T-helper 2 cell treated with Interferon-gamma antibody and Interleukin-4, amounts not matched to agents 5 μg/mL and 100 μg/mL, for 36 hours (primary cell): Measurements from ENCODE around the gene CD36.

Experiments
- DNase-seq: peaks from one replicate; pipeline ENCODE4 v3.0.0; 2021; ENCODE audit warnings: low spot score
- H3K27ac Mint-ChIP-seq: one replicate; pipeline ENCODE4 v1.8.0; 2021; ENCODE audit warnings: mild to moderate bottlenecking, mixed read lengths
- H3K27me3 Mint-ChIP-seq: one replicate; pipeline ENCODE4 v1.8.0; 2021; ENCODE audit warnings: low read depth, mixed read lengths
- H3K36me3 Mint-ChIP-seq: one replicate; pipeline ENCODE4 v1.8.0; 2021; ENCODE audit warnings: low read depth, mixed read lengths
- H3K4me1 Mint-ChIP-seq: one replicate; pipeline ENCODE4 v1.8.0; 2021; ENCODE audit warnings: low read depth, mixed read lengths
- H3K4me3 Mint-ChIP-seq: one replicate; pipeline ENCODE4 v1.8.0; 2022; ENCODE audit warnings: mild to moderate bottlenecking, moderate library complexity, mixed read lengths
- H3K9me3 Mint-ChIP-seq: one replicate; pipeline ENCODE4 v1.8.0; 2021; ENCODE audit warnings: mixed read lengths

Gene CD36

DNA sequence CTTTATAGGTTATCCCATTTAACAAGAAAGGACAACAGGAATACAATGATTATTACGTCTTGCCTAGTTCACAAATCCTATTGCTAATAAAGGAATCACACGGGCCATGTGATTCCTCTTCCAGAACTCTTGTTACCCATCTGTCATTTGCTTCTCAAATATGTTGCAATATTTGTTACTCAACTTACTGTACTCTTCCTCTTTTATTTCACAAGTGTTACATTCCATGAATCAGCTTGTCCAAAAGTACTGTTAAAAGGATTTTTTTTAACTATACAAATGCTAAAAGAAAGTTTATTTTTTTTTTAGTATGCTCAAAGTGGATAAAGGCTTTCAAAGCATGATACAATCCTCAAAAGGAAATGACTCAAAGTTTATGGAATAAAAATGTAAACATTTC, 3.9 kb upstream of the CD36 start:
- no peaks in the 10 kb centered on the region for H3K4me1 Mint-ChIP-seq
- no peaks in the 10 kb centered on the region for H3K9me3 Mint-ChIP-seq
- no peak overlapping the region for H3K27ac Mint-ChIP-seq
- no peaks in the 10 kb centered on the region for H3K27me3 Mint-ChIP-seq
- no peak for DNase-seq
- H3K4me3 Mint-ChIP-seq, result no peak overlapping the region
- H3K36me3 Mint-ChIP-seq, result no peaks in the 10 kb centered on the region

DNA sequence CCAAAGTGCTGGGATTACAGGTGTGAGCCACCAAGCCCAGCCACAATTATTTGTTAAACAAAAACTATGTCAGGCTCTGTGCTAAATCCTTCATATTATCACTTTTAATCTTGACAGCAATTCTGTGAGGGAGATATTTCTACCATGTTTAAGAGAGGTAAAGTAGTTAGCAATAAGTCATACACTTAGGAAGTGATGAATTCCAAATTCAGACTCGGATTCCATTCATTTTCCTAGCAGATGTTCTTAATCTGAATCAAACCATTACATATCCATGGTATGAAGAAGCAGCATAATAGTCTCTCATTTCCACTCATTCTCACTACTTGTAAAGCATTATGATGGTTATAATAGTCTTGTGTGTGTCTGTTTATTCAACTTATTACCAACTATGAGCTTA, 2.9 kb upstream of the CD36 start:
- Mint-ChIP-seq H3K9me3 (no peaks in the 10 kb centered on the region), H3K4me3 (no peak overlapping the region), H3K27me3 (no peaks in the 10 kb centered on the region), H3K27ac (no peak overlapping the region), H3K36me3 (no peaks in the 10 kb centered on the region), H3K4me1 (no peaks in the 10 kb centered on the region)
- no peak for DNase-seq

DNA sequence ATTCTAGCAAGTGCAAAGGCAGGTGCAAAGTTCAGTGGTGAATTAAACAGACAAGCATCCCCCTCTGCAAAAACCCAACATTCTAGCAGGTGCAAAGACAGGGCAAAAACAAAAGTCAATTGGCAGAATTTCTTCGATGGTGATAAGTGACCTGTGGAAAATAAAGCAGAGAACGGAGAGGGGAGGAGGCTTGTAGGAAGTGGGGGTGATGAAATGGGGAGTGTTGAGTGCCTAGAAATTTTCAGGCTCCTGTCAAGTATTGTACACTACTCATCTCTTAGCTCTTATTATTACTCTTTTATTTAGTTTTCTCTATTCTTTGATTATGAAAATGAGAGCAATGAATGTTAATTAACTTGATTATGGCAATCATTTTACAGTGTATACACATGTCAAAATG, 2.4 kb upstream of the CD36 start:
- Mint-ChIP-seq H3K4me1 (no peaks in the 10 kb centered on the region), H3K27me3 (no peaks in the 10 kb centered on the region), H3K9me3 (no peaks in the 10 kb centered on the region), H3K36me3 (no peaks in the 10 kb centered on the region), H3K27ac (no peak overlapping the region), H3K4me3 (no peak overlapping the region)
- no peak for DNase-seq

DNA sequence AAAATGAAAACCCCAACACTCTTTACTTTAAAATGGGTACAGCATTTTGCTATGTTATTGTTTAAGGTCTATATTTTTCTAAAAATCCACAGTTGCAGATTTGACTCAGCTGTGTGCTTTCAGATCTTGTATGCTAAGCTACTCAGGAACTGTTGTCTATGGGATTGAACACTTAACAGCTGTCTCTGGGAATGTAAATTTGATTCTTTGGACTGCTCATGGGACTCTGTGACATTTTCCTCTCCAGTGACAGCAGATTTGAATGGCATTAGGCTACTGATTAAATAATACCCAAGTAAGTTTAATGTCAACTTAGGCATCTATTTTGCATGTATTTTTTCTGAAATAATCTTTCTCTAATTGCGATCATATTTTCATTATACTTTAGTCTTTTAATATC, 1.7 kb upstream of the CD36 start:
- H3K36me3 Mint-ChIP-seq, result no peaks in the 10 kb centered on the region
- H3K4me1 Mint-ChIP-seq, result no peaks in the 10 kb centered on the region
- no peak overlapping the region for H3K27ac Mint-ChIP-seq
- H3K9me3 Mint-ChIP-seq, result no peaks in the 10 kb centered on the region
- no peaks in the 10 kb centered on the region for H3K27me3 Mint-ChIP-seq
- no peak for DNase-seq
- no peak overlapping the region for H3K4me3 Mint-ChIP-seq

DNA sequence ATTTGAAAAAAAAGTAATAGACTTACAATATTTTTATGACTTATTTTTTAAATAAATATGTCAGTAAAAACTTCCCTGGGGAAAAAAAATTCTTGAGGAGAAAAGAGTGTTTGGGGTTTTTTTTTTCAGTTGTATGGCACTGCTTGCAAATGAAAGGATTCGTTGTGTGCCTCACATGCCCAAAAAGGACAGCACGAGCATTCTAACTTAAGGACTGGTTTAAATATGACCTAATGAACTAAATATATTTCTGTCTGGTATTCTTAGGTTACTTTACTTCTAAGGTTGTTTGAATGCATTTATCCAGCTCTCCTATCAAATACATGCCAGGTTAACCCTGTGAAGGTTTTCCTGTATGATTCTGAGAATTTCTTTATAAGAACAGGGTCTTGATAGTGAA, 988 bp upstream of the CD36 start:
- DNase-seq, result no peak
- H3K27me3 Mint-ChIP-seq, result no peaks in the 10 kb centered on the region
- H3K9me3 Mint-ChIP-seq, result no peaks in the 10 kb centered on the region
- H3K4me1 Mint-ChIP-seq, result no peaks in the 10 kb centered on the region
- no peak overlapping the region for H3K4me3 Mint-ChIP-seq
- H3K27ac Mint-ChIP-seq, result no peak overlapping the region
- no peaks in the 10 kb centered on the region for H3K36me3 Mint-ChIP-seq

DNA sequence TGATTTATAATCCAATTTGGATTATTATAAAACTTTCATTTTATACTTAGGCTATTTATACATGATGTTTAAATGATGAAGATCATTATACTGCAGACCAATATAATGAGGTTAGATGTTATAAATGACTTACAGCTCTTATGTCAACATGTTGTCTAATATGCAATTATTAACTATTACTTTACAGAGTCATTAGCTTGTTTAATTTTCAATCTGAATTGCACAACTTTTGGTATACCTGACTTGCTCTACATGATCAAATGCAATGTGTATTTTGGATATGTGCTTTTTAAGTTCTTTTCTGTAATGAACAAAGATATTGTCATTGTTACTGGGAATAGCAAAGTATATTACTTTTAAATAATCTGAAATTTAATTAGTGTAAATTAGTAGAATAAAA, 569 bp downstream of the CD36 start:
- no peak overlapping the region for H3K27ac Mint-ChIP-seq
- no peaks in the 10 kb centered on the region for H3K27me3 Mint-ChIP-seq
- H3K4me1 Mint-ChIP-seq, result no peaks in the 10 kb centered on the region
- no peaks in the 10 kb centered on the region for H3K9me3 Mint-ChIP-seq
- H3K36me3 Mint-ChIP-seq, result no peaks in the 10 kb centered on the region
- H3K4me3 Mint-ChIP-seq, result no peak overlapping the region
- DNase-seq, result no peak

DNA sequence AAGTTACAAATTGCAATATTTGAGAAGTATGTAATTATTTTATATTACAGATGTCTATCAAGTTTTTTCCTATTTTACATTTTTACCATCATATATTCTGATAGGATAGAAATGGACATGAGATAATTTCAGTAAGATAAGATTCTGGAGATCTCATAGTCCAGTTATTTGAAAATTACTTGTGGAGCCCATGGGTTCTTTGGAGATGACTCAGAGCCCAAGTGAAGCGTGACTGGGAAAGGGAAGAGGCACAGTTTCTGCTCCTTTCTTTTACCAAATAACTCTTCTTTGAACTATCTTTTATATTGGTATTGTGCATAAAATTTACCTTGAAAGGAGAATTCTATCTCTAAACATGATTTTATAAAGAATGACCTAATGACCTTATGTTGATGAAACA, 2.4 kb downstream of the CD36 start:
- Mint-ChIP-seq H3K4me3 (no peak overlapping the region), H3K36me3 (no peaks in the 10 kb centered on the region), H3K27ac (no peak overlapping the region), H3K4me1 (no peaks in the 10 kb centered on the region), H3K9me3 (no peaks in the 10 kb centered on the region), H3K27me3 (no peaks in the 10 kb centered on the region)
- DNase-seq, result no peak

DNA sequence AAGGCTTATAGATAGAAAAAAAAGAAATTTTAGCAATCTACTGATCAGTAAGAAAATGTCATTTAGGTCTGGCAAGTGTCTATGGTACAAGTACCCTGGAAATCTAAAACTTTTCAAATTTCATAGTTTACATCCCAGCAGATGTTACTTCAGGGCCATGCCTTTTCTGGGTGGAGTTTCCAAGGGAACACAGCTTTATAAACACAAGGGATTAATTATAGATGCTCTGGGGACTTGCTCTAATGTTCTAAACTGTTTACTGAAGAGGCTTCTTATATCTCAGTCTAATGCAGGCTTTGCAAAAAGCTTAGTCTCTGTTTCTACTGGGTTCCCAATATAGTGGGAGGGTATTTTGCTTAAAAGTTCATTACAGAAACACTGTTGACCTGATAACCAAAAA, 3.1 kb downstream of the CD36 start:
- Mint-ChIP-seq H3K27me3 (no peaks in the 10 kb centered on the region), H3K36me3 (no peaks in the 10 kb centered on the region), H3K4me3 (no peak overlapping the region), H3K4me1 (no peaks in the 10 kb centered on the region), H3K27ac (no peak overlapping the region), H3K9me3 (no peaks in the 10 kb centered on the region)
- DNase-seq, result no peak

DNA sequence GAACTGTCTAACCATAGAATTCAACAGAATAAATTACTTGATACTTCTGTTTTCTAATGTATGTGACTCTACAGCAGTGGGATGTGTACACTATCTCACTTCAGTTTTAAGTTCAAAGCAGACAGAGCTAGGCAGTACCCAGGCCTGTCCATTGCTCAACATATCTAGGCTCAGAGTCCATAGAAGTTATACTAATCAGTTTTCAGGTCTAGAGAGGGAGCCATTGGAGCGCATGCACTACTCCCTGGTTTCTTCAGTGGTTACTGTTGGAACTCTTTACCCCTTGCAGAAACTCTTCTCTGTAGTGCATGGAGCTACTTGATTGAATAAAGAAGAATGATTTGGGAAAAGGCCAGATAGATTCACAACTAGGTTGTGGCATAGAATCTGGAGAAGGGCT, 4.4 kb downstream of the CD36 start:
- Mint-ChIP-seq H3K4me1 (no peaks in the 10 kb centered on the region), H3K4me3 (no peak overlapping the region), H3K27ac (no peak overlapping the region), H3K27me3 (no peaks in the 10 kb centered on the region), H3K36me3 (no peaks in the 10 kb centered on the region), H3K9me3 (no peaks in the 10 kb centered on the region)
- DNase-seq, result no peak

DNA sequence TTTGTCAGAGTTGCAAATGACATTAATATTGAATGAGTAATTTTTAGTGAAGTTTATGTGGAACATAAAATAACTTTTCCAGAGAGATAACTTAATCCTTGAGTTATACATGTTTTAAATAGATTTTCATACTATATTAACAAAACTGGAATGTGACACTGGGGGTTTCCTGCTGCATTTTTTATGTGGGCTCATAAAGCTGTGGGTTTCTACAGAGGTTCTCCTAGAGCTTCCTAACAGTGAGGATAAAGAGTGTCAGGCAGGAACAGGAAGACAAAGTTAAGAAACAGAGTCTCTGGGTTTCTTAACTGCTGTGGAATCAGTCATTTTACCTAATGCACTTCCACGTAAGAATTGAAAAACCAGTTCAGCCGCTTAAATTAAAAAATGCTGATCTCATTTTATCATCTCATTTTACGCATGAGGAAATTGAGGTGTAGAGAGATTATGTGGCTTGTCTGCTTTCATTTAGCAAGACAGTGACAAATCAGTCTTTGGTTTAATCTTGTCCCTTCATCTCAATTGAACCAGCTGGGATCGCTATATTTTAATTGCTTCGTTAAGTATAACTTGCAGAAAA, 5.0 kb downstream of the CD36 start:
- H3K27ac Mint-ChIP-seq, result no peak overlapping the region
- no peaks in the 10 kb centered on the region for H3K4me1 Mint-ChIP-seq
- H3K27me3 Mint-ChIP-seq, result no peaks in the 10 kb centered on the region
- no peaks in the 10 kb centered on the region for H3K9me3 Mint-ChIP-seq
- H3K36me3 Mint-ChIP-seq, result no peaks in the 10 kb centered on the region
- H3K4me3 Mint-ChIP-seq, result no peak overlapping the region
- no peak for DNase-seq

DNA sequence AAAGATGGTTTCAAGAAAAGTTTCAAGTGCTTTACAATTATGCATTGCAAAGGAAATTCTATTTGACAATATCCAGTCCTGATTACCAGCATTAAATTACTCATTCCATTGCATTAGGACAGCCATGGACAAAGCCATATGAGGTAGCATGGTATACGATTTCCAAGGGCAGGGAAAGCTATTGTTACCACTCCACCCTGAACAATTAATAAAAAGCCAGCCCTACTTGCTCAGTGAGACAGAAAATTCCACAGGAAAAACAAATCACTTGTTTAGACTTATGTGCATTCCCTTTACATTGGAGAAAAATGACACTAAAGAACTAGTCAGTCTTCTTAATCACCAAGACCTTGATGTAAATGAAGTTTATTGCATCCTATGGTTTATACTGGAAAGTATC, 5.6 kb downstream of the CD36 start:
- H3K4me3 Mint-ChIP-seq, result no peak overlapping the region
- H3K36me3 Mint-ChIP-seq, result no peaks in the 10 kb centered on the region
- no peak overlapping the region for H3K27ac Mint-ChIP-seq
- no peaks in the 10 kb centered on the region for H3K4me1 Mint-ChIP-seq
- no peaks in the 10 kb centered on the region for H3K27me3 Mint-ChIP-seq
- H3K9me3 Mint-ChIP-seq, result no peaks in the 10 kb centered on the region
- no peak for DNase-seq

DNA sequence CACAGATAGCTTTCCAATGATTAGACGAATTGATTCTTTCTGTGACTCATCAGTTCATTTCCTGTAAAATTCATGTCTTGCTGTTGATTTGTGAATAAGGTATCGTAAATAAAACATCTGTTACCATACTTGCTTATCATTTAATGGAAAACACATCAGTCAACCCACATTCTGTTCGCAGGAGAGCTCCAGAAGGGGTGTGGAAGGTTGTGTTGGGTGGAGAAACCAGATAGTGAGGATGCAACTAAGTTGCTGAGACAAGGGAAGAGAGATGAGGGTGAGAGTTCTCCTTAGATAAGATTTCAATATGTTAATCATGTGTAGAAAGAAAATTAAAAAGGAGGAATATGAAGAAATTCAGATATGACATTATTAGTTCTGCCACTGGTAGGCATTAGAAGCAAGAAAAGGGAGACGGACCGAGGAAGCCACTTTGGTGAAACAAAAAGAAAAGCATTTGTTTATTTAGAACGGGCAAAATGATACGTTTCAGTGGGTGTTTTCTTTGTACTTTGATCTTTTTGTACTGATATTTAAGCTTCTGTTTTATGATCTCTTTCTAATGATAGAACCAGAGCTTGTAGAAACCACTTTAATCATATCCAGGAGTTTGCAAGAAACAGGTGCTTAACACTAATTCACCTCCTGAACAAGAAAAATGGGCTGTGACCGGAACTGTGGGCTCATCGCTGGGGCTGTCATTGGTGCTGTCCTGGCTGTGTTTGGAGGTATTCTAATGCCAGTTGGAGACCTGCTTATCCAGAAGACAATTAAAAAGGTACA, 7.8 kb downstream of the CD36 start:
- Mint-ChIP-seq H3K36me3 (no peaks in the 10 kb centered on the region), H3K4me3 (no peak overlapping the region), H3K9me3 (no peaks in the 10 kb centered on the region), H3K27me3 (no peaks in the 10 kb centered on the region), H3K4me1 (no peaks in the 10 kb centered on the region), H3K27ac (no peak overlapping the region)
- no peak for DNase-seq

DNA sequence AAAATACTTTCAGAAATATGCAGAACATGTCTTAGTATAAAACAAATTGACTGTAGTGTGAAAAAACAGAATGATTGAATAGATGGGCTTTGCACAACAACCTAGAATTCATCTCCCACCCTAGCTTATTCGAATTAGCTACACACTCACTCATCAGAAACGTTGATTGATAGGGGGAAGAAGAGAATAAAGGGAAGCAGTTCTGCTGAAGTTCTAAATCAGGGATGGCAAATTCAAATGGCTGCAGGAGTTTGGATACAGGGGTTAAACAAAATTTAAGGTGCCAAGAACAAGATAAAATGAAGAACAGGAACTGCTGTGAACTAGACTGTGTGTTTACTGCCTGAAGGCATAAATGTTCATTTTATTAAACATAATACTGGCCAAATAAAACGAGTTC, 9.0 kb downstream of the CD36 start:
- Mint-ChIP-seq H3K9me3 (no peaks in the 10 kb centered on the region), H3K27me3 (no peaks in the 10 kb centered on the region), H3K4me1 (no peaks in the 10 kb centered on the region), H3K27ac (no peak overlapping the region), H3K4me3 (no peak overlapping the region), H3K36me3 (no peaks in the 10 kb centered on the region)
- DNase-seq, result no peak

DNA sequence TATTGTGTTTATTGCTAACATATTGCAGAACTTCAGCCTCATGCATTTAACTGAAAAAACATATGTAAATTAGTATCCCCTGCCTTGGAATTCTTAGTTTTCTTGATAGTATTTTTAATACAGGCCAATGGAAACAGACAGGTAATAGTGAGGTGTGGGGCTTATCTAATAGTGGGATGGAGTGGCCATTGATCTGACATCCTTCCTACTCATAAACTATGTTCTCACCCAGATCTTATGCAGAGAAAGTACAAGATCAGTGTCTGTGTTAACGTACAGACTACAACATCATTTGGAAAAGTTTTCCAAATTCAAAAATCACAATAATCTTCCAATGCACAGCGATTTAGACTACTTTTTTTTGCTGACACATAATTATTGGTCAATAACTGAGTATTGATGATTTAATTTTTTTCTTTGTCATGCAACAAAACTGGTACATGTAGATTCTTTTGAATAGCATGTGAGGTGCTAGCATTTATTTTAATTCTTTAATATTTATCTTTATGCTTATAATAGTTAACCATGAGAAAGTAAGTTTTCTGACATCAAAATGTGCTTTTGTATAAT, 9.7 kb downstream of the CD36 start:
- Mint-ChIP-seq H3K27ac (no peak overlapping the region), H3K4me1 (no peaks in the 10 kb centered on the region), H3K27me3 (no peaks in the 10 kb centered on the region), H3K9me3 (no peaks in the 10 kb centered on the region), H3K4me3 (no peak overlapping the region), H3K36me3 (no peaks in the 10 kb centered on the region)
- DNase-seq, result no peak

DNA sequence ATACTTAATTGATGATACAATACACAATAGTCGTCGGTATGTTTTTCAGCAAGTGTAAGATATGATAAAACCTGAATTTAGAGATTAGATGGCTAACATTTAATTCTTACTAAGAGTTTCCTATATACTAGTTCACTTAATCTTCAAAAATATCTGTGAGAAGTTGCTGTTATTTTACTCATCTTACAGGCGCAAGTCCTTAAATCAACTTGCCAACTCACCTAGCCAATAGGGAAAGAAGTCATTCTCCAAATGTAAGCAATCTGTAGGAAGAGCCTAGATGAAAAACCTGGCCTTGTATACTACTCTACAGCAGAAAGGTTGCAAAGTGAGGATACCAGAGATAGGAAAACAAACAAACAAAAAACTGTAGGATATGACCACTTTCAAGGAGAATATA, 10.6 kb downstream of the CD36 start:
- H3K9me3 Mint-ChIP-seq, result no peaks in the 10 kb centered on the region
- H3K27me3 Mint-ChIP-seq, result no peaks in the 10 kb centered on the region
- H3K36me3 Mint-ChIP-seq, result no peaks in the 10 kb centered on the region
- H3K27ac Mint-ChIP-seq, result no peak overlapping the region
- no peaks in the 10 kb centered on the region for H3K4me1 Mint-ChIP-seq
- no peak overlapping the region for H3K4me3 Mint-ChIP-seq
- DNase-seq, result no peak
